Stimulated activated CD8-positive, alpha-beta memory T cell treated with anti-CD3 and anti-CD28 coated beads, Interleukin-7, amount 100 ng/mL, for 1 hour (primary cell): ENCODE data around the gene FHL3.
"Not testable (repeated sequence)": the region's sequence is repeated elsewhere in the genome, so short reads cannot be mapped to it uniquely, and the experiment has no call there.

Source experiments
- DNase-seq, 2 donors: peaks; one replicate each; pipeline ENCODE4 v3.0.0-alpha.2; 2020; ENCODE audit warnings: low read depth in 2 of 2

Gene FHL3

GRCh38 chr1:38037221-38037939 is 32.1 kb upstream of the FHL3 start:
- DNase-seq: no peak

GRCh38 chr1:38034871-38035270 is 29.6 kb upstream of the FHL3 start:
- DNase-seq: no peak

DNA sequence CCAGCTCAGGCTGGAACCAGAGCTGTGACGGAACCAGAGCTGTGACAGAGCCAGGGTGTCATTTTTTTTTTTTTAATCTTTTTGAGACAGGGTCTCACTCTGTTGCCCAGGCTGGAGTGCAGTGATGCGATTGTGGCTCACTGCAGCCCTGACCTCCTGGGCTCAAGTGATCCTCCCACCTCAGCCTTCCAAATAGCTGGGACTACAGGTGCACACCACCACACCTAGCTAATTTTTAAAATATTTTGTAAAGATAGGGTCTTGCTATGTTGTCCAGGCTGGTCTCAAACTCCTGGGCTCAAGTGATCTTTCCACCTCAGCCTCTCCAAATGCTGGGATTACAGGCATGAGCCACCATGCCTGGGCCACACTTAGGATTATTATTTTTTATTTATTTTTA is 27.7 kb upstream of the FHL3 start:
- DNase-seq: not testable (repeated sequence)

GRCh38 chr1:38031513-38031866 is 26.2 kb upstream of the FHL3 start:
- DNase-seq: no peak

GRCh38 chr1:38030596-38031512 is 25.5 kb upstream of the FHL3 start:
- DNase-seq: no peak

- DNase-seq: no peak
Measured at GRCh38 chr1:38029685-38030511, 24.6 kb upstream of the FHL3 start.

GRCh38 chr1:38029081-38029681 is 23.9 kb upstream of the FHL3 start:
- DNase-seq: no peak

DNA sequence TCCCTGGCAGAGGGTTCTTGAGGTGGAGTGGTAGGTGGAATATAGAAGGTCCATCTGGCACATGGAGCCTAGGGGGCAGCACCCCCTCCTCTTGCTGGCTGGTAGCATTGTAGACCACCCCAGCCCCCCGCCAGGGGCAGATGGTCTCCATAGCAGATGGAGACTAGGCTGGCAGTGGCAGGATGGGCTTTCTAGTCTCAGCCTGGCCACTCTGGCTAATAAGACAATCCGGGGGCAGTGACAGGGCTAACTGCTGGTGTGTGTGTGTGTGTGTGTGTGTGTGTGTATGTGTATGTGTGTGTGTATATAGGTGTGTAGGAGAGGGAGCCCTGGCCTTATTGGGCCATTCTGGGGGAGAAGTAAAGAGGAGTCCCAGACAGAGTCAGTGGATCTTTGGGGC is 23.4 kb upstream of the FHL3 start:
- DNase-seq: no peak

GRCh38 chr1:38028105-38028591 is 22.8 kb upstream of the FHL3 start:
- DNase-seq: no peak

DNA sequence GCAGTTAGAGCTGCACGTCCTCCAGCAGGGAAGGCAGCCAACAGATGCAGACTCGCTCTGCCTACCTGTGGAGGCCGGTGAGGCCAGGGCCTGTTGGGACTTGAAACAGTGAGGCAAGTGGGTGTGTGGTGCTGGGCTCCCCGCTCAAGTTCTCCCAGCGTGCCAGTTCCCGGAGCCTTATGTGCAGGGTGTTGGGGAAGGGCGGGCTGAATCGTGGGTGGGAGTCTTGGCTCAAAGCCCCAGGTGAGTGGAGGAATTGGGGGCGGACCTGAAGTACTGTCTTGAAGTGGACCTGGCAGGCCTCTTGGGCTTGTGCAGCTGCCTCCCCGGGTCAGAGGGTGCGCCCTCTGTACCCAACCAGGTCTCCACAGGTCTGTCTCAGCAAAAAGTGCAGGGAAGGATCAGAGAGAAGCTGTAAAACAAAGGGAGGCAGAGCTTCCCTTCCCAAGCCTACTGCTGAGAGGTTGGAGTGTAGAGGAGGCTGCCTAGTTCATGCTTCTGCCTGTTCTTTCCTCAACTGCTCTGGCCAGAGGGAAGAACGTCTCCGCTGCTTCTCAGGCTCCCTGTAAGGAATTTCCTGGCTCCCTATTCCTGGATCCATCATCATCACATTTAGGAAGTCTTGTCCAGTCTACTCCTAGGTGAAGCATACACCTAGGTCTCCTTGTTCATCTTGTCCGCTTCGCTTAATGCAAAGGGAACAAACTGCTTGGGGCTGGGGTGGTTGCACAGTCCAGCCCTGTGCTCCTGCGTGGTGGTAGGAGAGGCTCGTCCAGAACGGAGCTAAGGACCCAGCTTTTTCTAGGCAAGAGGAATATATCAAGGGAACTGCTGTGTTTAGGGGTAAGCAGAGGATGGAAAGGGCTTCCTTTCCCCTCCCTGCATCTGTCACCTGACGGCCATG is 22.1 kb upstream of the FHL3 start:
- no peak for DNase-seq

- no peak for DNase-seq
Measured at GRCh38 chr1:38026592-38027200, 21.4 kb upstream of the FHL3 start.

- DNase-seq: no peak
Measured at GRCh38 chr1:38025664-38026063, 20.4 kb upstream of the FHL3 start.

GRCh38 chr1:38025233-38025632 is 19.9 kb upstream of the FHL3 start:
- DNase-seq: no peak

DNA sequence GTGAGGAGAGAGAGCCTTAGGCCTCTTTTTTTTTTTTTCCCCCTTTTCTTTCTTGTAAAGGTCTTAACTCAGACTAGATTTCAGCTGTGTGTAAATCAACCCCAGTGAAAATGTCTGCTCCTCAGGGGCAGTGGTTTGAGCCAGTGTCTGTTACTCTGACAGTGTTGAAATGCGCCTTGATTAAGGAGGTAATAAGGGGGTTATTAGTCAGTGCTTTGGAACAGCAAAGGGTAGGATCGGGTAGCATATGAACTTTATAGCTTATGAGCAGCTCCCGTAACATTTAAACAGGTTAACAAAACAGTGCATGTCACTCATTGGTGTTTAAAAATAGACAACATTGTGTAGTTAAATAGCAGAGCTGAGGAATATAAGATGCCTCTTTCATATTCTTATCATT is 17.5 kb upstream of the FHL3 start:
- DNase-seq: no peak

DNA sequence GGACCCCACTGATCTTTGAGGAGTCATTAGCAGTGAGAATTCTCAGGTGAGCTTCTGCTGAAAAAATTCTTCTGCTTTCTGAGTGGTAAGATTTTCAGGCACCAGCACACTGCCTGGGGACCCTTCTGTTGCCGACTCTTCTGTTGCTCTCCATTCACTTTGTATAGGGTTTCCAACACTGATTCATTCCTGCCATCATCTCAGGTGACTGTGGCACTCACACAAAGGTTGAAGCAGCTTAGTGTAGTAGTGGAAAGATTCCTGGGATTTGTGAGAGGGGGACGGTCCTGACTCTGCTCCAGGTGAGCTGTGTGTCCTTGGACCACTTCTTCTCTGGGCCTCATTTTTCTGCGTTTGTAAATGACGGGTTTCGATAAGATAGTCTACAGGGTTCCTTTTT is 16.7 kb upstream of the FHL3 start:
- no peak for DNase-seq

DNA sequence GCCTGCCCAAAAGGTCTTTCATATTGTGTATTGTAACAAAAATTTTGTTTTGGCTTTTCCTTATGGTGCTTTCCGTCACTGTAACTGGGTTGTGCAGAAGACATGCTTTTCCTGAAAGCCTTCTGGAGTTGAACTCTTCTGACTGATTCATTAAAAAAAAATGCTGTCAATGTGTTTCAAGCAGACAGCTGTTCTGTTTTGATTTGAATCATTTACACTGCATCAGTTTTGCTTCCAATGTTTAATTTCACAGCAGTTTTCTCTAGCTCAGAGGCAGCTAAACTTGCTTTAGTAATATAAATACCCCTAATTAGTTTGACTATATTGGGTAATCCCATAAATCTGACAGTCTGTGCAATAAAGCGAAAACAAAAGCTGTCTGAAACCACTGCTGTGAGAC is 15.1 kb upstream of the FHL3 start:
- DNase-seq: no peak

- no peak for DNase-seq
Measured at GRCh38 chr1:38018864-38019343, 13.6 kb upstream of the FHL3 start.

DNA sequence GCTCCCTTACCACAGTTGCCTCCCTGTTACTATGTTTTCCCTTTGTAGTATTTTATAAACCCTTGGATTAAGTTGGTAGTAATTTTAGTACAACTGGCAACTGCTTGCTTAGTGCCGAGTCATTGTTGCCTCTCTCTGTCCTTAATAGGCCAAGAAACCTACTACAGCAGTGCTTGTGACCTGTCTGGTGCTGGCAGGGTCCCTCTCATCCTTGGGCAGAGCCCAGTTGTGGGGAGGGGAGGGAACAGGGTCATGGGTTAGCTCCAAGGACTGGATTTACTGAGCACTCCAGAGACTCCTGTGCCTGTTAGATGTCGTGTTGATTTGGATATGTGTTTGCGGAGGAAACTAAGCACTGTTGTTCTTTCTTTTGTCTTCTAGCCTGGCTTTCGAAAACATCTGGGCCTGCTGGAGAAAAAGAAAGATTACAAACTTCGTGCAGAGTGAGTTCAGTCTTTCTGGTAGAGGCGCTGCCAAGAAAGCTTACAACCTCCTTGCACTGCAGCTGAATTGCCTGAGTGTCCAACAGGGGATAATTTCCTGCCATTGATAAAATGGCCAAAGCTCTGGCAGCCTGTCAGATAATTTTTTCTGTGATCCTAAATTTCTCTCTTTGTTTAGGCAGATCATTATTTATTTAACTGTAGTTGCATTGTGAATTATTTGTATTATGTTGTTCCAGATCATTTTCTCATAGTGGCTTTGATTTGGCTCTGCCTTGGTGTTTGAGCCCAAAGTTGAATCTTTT is 10.8 kb upstream of the FHL3 start:
- DNase-seq: no peak

- DNase-seq: no peak
Measured at GRCh38 chr1:38014724-38015424, 9.6 kb upstream of the FHL3 start.
